Activated naive CD4-positive, alpha-beta T cell treated with anti-CD3 and anti-CD28 coated beads, Interleukin-2, amount 50 U/mL, for 16 hours (primary cell): ENCODE results near the gene UBE2G1.

Experiments
- DNase-seq: peaks from one replicate; pipeline ENCODE4 v3.0.0-alpha.2; 2020

UBE2G1 gene

DNA sequence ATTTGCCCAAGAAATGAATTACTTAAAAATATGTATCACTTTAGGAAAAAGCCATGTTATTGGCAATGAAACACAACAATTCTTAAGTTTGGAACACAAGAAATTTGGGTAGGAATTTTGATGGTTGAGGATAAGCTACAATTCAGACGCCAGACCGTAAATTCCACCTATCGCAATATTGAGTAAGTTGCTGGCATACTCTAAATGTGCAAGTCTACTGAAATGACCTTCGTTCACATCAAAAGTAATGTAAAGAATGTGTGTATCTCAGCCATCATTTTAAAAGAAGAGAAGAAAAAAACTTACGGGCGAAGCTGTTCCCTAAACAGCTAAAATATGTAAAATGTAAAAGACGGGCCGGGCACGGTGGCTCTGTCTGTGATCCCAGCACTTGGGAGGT lies 33.4 kb downstream of the UBE2G1 start:
- no peak for DNase-seq

- no peak for DNase-seq
These were observed 34.0 kb downstream of the UBE2G1 start for GRCh38 chr17:4332296-4332970.

GRCh38 chr17:4331614-4332013 lies 34.9 kb downstream of the UBE2G1 start:
- DNase-seq = no peak

- DNase-seq = no peak
These were observed 36.6 kb downstream of the UBE2G1 start for GRCh38 chr17:4329838-4330237.

DNA sequence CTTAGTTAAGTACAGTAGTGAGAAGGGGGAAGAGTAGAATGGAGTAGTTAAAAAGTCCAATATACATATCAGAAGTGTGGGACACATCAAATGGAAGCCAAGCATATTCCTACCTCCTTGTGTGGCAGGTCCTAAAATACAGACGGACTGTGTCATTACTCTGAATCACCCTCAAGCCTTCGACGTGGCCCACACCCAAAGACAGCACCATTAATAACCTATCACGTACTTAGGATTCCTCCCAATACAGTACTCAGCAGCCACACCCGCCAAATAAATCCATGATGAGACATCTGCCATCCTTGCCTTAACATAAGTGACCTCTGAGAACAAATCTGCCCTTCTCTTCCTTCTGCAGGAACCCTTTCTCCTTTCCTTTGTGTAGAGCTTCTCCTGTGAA lies 38.9 kb downstream of the UBE2G1 start:
- no peak for DNase-seq

GRCh38 chr17:4326608-4327007 lies 39.9 kb downstream of the UBE2G1 start:
- DNase-seq = no peak

GRCh38 chr17:4326112-4326511 lies 40.4 kb downstream of the UBE2G1 start:
- DNase-seq = no peak

- no peak for DNase-seq
These were observed 42.0 kb downstream of the UBE2G1 start for GRCh38 chr17:4324463-4324862.

GRCh38 chr17:4319221-4319620 lies 47.3 kb downstream of the UBE2G1 start:
- no peak for DNase-seq

GRCh38 chr17:4318596-4318995 lies 47.9 kb downstream of the UBE2G1 start:
- no peak for DNase-seq

GRCh38 chr17:4318186-4318585 lies 48.3 kb downstream of the UBE2G1 start:
- DNase-seq = no peak

GRCh38 chr17:4317610-4318009 lies 48.9 kb downstream of the UBE2G1 start:
- DNase-seq = no peak

DNA sequence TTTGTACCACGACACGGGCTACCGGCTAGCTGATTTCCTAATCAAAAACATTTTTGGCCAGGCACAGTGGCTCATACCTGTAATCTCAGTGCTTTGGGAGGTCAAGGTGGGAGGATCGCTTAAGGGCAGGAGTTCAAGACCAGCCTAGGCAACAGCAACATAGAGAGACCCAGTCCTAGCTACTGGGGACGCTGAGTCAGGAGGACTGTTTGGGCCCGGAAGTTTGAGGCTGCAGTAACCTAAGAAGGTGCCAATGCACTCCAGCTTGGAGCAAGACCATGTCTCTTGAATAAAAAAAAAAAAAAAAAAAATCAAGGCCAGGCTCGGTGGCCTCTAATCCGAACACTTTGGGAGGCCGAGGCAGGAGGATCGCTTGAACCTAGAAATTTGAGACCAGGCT lies 49.8 kb downstream of the UBE2G1 start:
- DNase-seq = no peak

- no peak for DNase-seq
These were observed 51.9 kb downstream of the UBE2G1 start for GRCh38 chr17:4314618-4315017.

DNA sequence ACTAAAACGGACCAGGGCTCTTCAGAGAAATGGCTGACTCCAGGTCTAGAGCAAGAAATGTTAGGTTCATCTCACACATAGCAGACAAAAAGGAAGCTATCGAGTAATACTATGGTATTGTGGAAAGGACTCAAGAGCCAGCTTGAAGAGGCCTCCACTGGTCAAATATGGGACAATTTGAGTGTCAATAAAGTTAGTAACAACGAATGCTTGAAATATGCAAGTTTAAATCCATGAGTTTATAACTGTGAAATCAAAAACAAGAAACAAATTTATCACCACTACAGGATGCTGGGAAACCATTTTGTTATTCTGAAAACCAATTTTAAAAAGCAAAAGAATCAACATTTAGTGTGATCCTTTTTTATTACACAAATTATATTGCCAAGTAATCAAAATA lies 52.3 kb downstream of the UBE2G1 start:
- DNase-seq = no peak

DNA sequence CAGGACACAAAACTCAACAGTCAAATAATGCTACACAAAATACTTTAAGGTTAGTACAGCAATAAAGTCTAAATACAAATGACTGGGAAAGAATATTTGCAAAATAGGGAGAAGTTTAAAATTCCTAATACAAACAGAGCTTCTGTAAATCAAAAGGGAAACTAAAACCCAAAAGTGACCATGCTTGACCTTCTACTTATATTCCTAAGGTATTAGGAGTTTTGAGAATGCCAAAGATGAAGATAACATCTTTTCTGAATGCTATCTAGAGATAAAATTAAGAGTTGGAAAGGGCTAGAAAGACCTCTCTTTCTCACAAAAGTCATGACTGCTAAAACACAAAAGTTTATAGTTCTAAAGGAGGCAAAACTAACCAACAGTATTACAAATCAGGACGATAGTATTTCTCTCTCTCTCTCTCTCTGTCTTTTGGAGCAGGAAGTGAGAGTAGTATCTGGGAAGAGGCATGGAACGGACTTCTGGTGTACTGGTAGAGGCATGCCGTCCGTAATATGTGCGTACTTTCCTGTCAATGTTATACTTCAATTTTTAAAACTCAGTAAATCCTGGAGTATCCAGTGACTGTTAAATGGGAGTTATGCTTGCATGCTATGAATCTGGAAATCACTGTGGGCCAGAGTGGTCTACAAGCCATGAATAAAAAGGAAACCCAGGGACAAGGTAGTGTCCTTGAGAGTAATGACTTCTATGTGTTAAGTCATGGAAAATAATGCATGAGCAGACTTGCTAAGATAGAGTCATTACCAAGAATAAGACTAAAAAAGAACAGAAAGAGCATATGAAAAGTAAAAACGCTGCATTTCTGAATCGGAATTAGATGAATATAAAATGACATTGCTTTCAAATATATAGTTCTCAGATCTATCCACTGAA lies 53.0 kb downstream of the UBE2G1 start:
- DNase-seq = no peak

GRCh38 chr17:4310354-4311060 lies 56.0 kb downstream of the UBE2G1 start:
- DNase-seq = no peak

- no peak for DNase-seq
These were observed 56.6 kb downstream of the UBE2G1 start for GRCh38 chr17:4309897-4310296.

- no peak for DNase-seq
These were observed 59.1 kb downstream of the UBE2G1 start for GRCh38 chr17:4307179-4307930.

DNA sequence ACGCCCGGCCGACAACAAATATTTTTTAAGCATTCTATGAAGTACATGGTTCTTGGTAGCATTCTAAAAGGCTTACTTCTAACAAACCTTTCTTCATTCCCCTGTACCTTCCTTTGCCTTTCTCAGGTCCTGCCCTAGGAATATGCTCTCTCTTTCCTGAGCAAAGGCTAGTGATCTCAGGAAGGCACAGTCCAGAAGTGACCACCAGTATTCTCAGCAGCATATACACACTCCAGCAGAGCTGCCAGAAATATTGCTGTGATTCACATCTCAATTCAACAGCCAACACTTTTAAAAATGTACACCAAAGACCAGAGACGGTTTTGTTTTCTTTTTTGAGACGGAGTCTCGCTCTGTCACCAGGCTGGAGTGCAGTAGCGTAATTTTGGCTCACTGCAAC lies 61.3 kb downstream of the UBE2G1 start:
- DNase-seq = no peak

DNA sequence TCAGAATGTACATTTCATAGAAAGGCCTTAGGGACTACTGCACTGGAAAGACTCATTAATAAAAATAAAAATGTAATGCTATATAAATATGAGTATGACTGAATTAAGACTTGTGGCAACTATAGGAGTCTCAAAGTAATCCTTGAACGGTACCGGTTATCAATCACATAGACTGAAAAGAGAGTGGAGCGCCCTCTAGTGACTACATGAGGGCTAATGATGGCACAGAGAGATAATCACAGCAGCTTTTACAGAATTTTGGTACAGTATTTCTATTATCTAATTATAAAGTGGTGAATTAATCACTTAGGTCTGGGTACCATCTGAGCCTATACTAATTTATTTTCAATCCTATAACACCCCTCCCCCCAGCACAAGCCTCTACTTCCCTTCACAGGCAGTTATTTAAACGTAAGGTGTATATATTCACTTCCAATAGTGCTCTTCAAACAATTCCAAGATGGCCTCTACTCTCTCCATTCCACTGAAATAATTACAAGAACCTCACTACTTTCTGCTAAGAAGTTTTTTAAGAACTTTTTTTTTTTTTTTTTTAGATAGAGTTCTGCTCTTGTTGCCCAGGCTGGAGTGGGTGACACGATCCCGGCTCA lies 62.0 kb downstream of the UBE2G1 start:
- DNase-seq = peak; percentile 48

DNA sequence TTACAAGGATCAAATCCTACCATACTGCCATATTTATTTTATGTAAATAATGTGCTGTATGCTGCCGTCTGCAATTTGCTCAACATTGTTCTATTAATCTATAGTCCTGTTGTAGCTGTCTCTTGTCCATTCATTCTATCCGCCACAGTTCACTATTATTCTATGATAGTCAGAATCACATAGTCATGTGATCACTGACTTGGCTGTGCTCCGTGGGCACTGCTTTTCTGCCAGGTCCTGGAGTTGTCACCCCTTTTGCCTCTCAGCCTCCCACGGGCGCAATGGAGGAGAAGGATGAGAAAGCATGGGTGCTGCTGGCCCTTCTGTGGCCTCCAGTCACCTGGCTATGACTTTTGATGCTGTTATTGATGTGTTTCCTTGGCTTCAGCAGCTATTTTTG lies 65.4 kb downstream of the UBE2G1 start:
- DNase-seq = no peak

DNA sequence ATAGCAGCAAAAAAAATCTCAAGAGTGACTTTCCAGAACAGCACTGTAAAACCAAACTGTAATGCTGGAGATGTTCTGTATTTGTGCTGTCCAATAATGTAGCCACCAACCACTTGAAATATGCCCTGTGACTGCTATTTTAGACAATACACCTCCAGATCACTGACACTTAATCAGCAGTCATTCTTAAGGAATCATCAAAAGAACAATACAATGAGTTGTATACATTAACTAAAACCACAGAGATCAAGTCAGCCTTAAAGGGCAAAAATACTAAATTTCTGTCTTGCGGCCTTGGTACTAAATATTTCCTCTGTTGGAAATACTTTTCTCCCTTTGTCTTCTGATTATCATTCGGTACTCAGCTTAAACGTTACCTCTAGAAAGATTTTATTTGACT lies 69.1 kb downstream of the UBE2G1 start:
- no peak for DNase-seq
